Lower leg skin (tissue), 4 donors: ENCODE data around the gene LRP6. TPM values are rescaled to one million over a fixed set of nuclear protein-coding genes. Genes with fewer than 3 reads are reported as not detected.

Experiments
- DNase-seq, 2 donors: peaks; one replicate each; pipeline ENCODE4 v3.0.0-alpha.2; 2019; ENCODE audit warnings: low spot score in 2 of 2
- H3K4me3 ChIP-seq: fragments of 200-600 bp; sonication (generic); 2 replicates; pipeline ENCODE4 v1.5.1; 2017; ENCODE audit warnings: mild to moderate bottlenecking, low read depth; ENCODE audit not compliant: poor library complexity, severe bottlenecking
- CTCF ChIP-seq, 3 donors: fragments of 450-650 bp; IDR thresholded peaks; one replicate each; pipeline ENCODE4 v1.5.1; 2016; ENCODE audit warnings: antibody characterized with exemption in 3 of 3, mild to moderate bottlenecking in 3 of 3, moderate library complexity in 2 of 3
- POLR2A ChIP-seq, 2 donors: fragments of 450-650 bp; IDR thresholded peaks; one replicate each; pipeline ENCODE4 v1.6.1; 2016 to 2017; ENCODE audit warnings: antibody characterized with exemption in 2 of 2, mild to moderate bottlenecking in 1 of 2, moderate library complexity in 1 of 2
- WGBS, 2 donors: methylation state at CpG; one replicate each; pipeline ENCODE4 v1.1.5; 2018; 5-methylcytosine and 5-hydroxymethylcytosine counted together
- intact Hi-C: fragments of 100-400 bp; cut with DNase I; formaldehyde crosslinking; loops from one replicate; pipeline ENCODE4 v1.15.0; 2023; ENCODE audit warnings: low total_unique reads
- microRNA-seq, 2 donors: library from miRNA; unstranded; fragments of <30 nt; microRNA quantifications; one replicate each; pipeline ENCODE4, GENCODE V29; 2016; ENCODE audit warnings: borderline replicate concordance in 2 of 2, borderline number of aligned reads in 1 of 2
- total RNA-seq, 4 donors: library from RNA; depleted of rRNA; stranded (reverse); fragments of >200 nt; gene quantifications; one replicate each; pipeline ENCODE4 v1.1.0, GENCODE V29; 2016

Gene LRP6
- total RNA-seq, 4 donors from 2014 or later, result 19.6 to 37.3 (median 26.1) TPM

- TF ChIP-seq CTCF (IDR thresholded peaks at IDR 0.05) (no peak), POLR2A (IDR thresholded peaks at IDR 0.05) (no peak)
- intact Hi-C loops, result loop anchor here (10.0 kb wide), 1 partner anchor 264 kb away; no protein-coding TSS in a partner anchor
- no peak for DNase-seq
- H3K4me3 ChIP-seq, result no peak within 1 kb of the TSS
- WGBS, 2 donors, result 43 to 49% methylated on average over 12 of the region's 12 CpGs
Observed at GRCh38 chr12:12070674-12071656, 195.9 kb downstream of the LRP6 start, which contains the start of gene BCL2L14. TSS of gene BCL2L14 (plus strand) at chr12:12070939. CDS start at chr12:12079306, 8,367 bp downstream.

GRCh38 chr12:12069821-12070548 lies 196.9 kb downstream of the LRP6 start:
- intact Hi-C loops, result loop anchor here (10.0 kb wide), 1 partner anchor 265 kb away; no protein-coding TSS in a partner anchor
- WGBS, 2 donors, result 90 to 93% methylated on average over 14 of the region's 14 CpGs
- DNase-seq, result no peak
- no peak overlapping the region for H3K4me3 ChIP-seq
- TF ChIP-seq CTCF (IDR thresholded peaks at IDR 0.05) (no peak), POLR2A (IDR thresholded peaks at IDR 0.05) (no peak)

- no peak for DNase-seq
- no peak for TF ChIP-seq CTCF (IDR thresholded peaks at IDR 0.05)
- no peak for TF ChIP-seq POLR2A (IDR thresholded peaks at IDR 0.05)
- no peak overlapping the region for H3K4me3 ChIP-seq
- WGBS, 2 donors, result 80 to 83% methylated on average over 6 of the region's 6 CpGs
- intact Hi-C loops, result no loop called here
Observed at GRCh38 chr12:12068751-12069150, 198.1 kb downstream of the LRP6 start.

Small RNA genes lying within 50 kb of the gene (microRNA-seq; reads per million reads assigned to microRNA genes)
- 0 reads per million in 2 donors for gene MIR1244-4

Other genes with a start within 250 kb of the LRP6 start
- gene BCL2L14, start 196.1 kb downstream of the LRP6 start, total RNA-seq, result not detected
- gene MANSC1, start 83.2 kb upstream of the LRP6 start, total RNA-seq, result 10 to 100 TPM in 3 of 4 donors, 1 to 10 TPM in 1; 9.0 to 39.2 (median 17.2) TPM
- gene BORCS5, start 90.0 kb upstream of the LRP6 start, total RNA-seq, result 10 to 100 TPM in 2 of 4 donors, 1 to 10 TPM in 2; 5.3 to 13.4 (median 10.1) TPM